Psoas muscle (tissue), 8 donors: ENCODE results near the gene GOLGA2. TPM values are rescaled to one million over a fixed set of nuclear protein-coding genes. Genes with fewer than 3 reads are reported as not detected.
"Not testable (repeated sequence)": the region's sequence is repeated elsewhere in the genome, so short reads cannot be mapped to it uniquely, and the experiment has no call there.

Experiments used
- ATAC-seq, 4 donors: fragments of 200-7000 bp; cut with Tn5 transposase; one replicate each; pipeline ENCODE4 v1.9.1; 2020; ENCODE audit warnings: moderate library complexity in 3 of 4, mild to moderate bottlenecking in 2 of 4
- DNase-seq, 2 donors: peaks; one replicate each; pipeline ENCODE4 v3.0.0-alpha.2; 2020
- H3K27ac ChIP-seq: fragments of 200-600 bp; one replicate; pipeline ENCODE4 v1.8.0; 2022
- H3K27me3 ChIP-seq, 3 donors: fragments of 200-600 bp in 1 of 3; one replicate each; pipeline versions ENCODE4 v1.6.1 to v1.8.0; 2013 to 2022; ENCODE audit warnings: low read length in 2 of 3, mild to moderate bottlenecking in 2 of 3, moderate library complexity in 1 of 3; ENCODE audit not compliant: insufficient read depth in 3 of 3
- H3K36me3 ChIP-seq, 2 donors: fragments of 200-600 bp in 1 of 2; one replicate each; pipeline versions ENCODE4 v1.6.1 to v1.8.0; 2013 to 2022; ENCODE audit warnings: low read depth in 1 of 2, mild to moderate bottlenecking in 1 of 2, moderate library complexity in 1 of 2; ENCODE audit not compliant: insufficient read depth in 1 of 2
- H3K4me1 ChIP-seq: fragments of 200-600 bp; one replicate; pipeline ENCODE4 v1.8.0; 2022
- H3K4me3 ChIP-seq: fragments of 200-600 bp; one replicate; pipeline ENCODE4 v1.8.0; 2022; ENCODE audit warnings: mild to moderate bottlenecking
- H3K9me3 ChIP-seq: fragments of 200-600 bp; one replicate; pipeline ENCODE4 v1.8.0; 2022
- CTCF ChIP-seq: fragments of 200-600 bp; IDR thresholded peaks from one replicate; pipeline ENCODE4 v1.8.0; 2022; ENCODE audit warnings: antibody characterized with exemption
- WGBS, 3 donors: extraction: QIAGEN DNeasy Blood & Tissue Kit; methylation state at CpG; one replicate each; pipeline versions ENCODE4 v1.1.6 to v1.1.7; 2013; 5-methylcytosine and 5-hydroxymethylcytosine counted together
- intact Hi-C, 2 donors: fragments of 100-400 bp; cut with DNase I; formaldehyde crosslinking; loops; one replicate each; pipeline versions ENCODE4 v1.11.0 to v1.14.2; 2022
- polyA plus RNA-seq, 3 donors: library from polyadenylated mRNA; stranded (reverse); fragments of 200-250 nt; gene quantifications; one replicate each; pipeline ENCODE4 v1.2.3, GENCODE V29; 2013
- total RNA-seq, 4 donors: library from RNA; stranded (reverse); fragmentation: NEBNext Ultra II Directional in 2 of 4; extraction: Animal tissue kit (Norgen Biotek cat#: 25700) in 2 of 4; gene quantifications; one replicate each; pipeline versions ENCODE4 v1.2.1 to v1.2.4, GENCODE V29; 2021 to 2023
- donor health status: healthy with polysubstance abuse.
- donor health status: DM: no; HTN: no; CAD: no; lungs with moderate emphysema.
- donor health status: Bipolar disorder and iron deficiency.
- donor health status: healthy.
- donor health status: DM: yes; HTN: yes; CAD: no.
- donor health status: DM: no; HTN: no; CAD: no.
- donor health status: DM: no; HTN: no; CAD: no.
- donor health status: DM: yes; HTN: yes; CAD: no.

The GOLGA2 gene
- total and polyA plus RNA-seq, 7 donors, result 57.2 to 85.3 (median 72.4) TPM

- no peaks in the 10 kb centered on the region for H3K9me3 ChIP-seq
- intact Hi-C loops, result no loop called here
- H3K4me3 ChIP-seq, result no peak overlapping the region
- no peaks in the 10 kb centered on the region for H3K27me3 ChIP-seq
- no peak for TF ChIP-seq CTCF
- ATAC-seq (no peak), DNase-seq (no peak)
- H3K4me1 ChIP-seq, result peaks cover 12% of the 10 kb centered on the region
- H3K27ac ChIP-seq, result no peak overlapping the region
- 87 to 94% (median 92%) methylated on average over 4 to 5 of the region's 5 CpGs for WGBS, 3 donors
- peaks cover 0 to 9% of the 10 kb centered on the region in 2 donors for H3K36me3 ChIP-seq
These were observed 4.3 kb upstream of the GOLGA2 start for GRCh38 chr9:128280084-128280622.

DNA sequence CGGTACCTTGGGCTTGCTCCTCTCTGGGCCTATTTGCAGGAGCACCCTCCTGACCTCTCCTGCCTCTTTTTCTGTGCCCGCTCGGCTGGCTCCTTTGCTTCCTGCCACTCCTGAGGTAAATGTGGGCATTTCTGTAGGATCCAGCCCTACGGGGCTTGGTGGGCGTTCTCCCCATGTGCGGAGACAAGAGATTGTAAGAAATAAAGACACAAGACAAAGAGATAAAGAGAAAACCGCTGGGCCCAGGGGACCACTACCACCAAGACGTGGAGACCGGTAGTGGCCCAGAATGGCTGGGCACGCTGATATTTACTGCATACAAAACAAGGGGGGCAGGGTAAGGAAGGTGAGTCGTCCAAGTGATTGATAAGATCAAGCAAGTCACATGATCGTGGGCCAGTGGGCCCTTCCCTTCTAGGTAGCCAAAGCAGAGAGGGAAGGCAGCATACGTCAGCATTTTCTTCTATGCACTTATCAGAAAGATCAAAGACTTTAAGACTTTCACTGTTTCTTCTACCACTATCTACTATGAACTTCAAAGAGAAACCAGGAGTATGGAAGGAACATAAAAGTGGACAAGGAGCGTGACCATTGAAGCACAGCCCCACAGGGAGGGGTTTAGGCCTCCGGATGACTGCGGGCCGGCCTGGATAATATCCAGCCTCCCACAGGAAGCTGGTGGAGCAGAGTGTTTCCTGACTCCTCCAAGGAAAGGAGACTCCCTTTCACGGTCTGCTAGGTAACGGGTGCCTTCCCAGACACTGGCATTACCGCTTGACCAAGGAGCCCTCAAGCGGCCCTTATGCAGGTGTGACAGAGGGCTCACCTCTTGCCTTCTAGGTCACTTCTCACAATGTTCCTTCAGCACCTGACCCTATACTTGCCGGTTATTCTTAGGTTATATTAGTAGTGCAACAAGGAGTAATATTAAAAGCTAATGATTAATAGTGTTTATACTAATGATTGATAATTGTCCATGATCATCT, 3.6 kb upstream of the GOLGA2 start:
- H3K4me3 ChIP-seq, ATAC-seq, H3K27me3 ChIP-seq, DNase-seq, H3K36me3 ChIP-seq, H3K9me3 ChIP-seq, H3K27ac ChIP-seq: not testable (repeated sequence)
- 65 to 71% (median 69%) methylated on average over 22 of the region's 22 CpGs for WGBS, 3 donors
- intact Hi-C loops, result loop anchor here in 1 of 2 donors (5.0 kb wide), 1 partner anchor 87 kb away; the partner anchor contains the start of gene CIZ1
- H3K4me1 ChIP-seq, result peaks cover 18% of the 10 kb centered on the region

DNA sequence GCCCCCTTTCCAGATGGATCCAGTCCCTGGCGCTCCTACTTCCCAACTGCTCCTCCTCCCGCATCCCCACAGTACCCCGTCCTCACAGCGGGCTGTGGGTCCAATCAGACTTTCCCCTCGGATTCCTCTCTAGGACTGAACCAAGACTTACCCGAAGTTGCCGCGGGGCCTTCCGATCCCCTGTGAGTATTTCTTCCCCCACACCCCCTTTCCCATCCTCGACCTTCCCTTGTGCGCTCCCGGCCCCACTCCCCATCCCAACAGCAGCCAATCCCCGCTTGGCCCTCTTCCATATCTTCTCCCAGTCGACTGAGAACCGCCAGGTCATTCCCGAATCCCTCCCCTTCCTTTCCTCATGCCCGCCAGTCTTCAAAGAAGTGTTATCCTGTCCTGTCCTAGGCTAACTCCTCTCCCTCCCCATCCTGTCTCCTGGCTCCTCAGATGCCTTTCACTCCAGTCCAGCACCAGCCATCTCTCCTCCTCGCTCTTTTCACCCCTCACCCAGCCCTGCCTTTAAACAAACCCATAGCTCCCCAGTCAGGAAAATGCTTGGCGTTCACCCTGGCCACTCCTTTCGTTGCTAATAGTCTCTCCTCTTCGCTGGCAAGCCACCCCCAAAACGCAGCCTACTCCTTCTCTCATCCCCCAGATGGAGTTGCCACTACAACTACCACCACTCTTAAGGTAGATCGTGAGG, 915 bp upstream of the GOLGA2 start:
- TF ChIP-seq CTCF, result no peak
- Histone ChIP-seq H3K27me3 (no peaks in the 10 kb centered on the region), H3K4me1 (peaks cover 19% of the 10 kb centered on the region), H3K27ac (peak overlapping the region; percentile 84), H3K4me3 (peak overlapping the region; percentile 97), H3K9me3 (no peaks in the 10 kb centered on the region), H3K36me3 (peaks cover 3 to 28% of the 10 kb centered on the region in 2 donors)
- peak; percentile 35 to 62 for DNase-seq
- ATAC-seq, result peak; percentile 5 to 28 (median 8)
- WGBS, 3 donors, result 5 to 8% (median 7%) methylated on average over 23 of the region's 23 CpGs
- intact Hi-C loops, result loop anchor here in 1 of 2 donors (5.0 kb wide), 1 partner anchor 84 kb away; the partner anchor contains the start of gene CIZ1

- H3K27me3 ChIP-seq, result no peaks in the 10 kb centered on the region
- H3K4me3 ChIP-seq, result peak within 1 kb of the TSS; percentile 97
- intact Hi-C loops, result loop anchor here in 1 of 2 donors (5.0 kb wide), 1 partner anchor 84 kb away; the partner anchor contains the start of gene CIZ1
- peaks cover 19% of the 10 kb centered on the region for H3K4me1 ChIP-seq
- H3K27ac ChIP-seq, result peak within 1 kb of the TSS; percentile 86
- H3K9me3 ChIP-seq, result no peaks in the 10 kb centered on the region
- WGBS, 3 donors, result 0 to 1% (median 0%) methylated on average over 33 to 38 of the region's 38 CpGs
- peak; percentile 100 for DNase-seq
- TF ChIP-seq CTCF, result no peak
- peak; percentile 97 to 99 (median 98) for ATAC-seq
- H3K36me3 ChIP-seq, result peaks cover 7 to 34% of the 10 kb centered on the region in 2 donors
These were observed 284 bp upstream of the GOLGA2 start, which contains the start of gene SWI5 for GRCh38 chr9:128276008-128276573. TSS of gene SWI5 (plus strand) at chr9:128276276.
